Muscle of arm (tissue), 12 donors: Measurements from ENCODE around the gene FOXJ3. TPM values are rescaled to one million over a fixed set of nuclear protein-coding genes. Genes with fewer than 3 reads are reported as not detected.

ENCODE experiments used
- polyA plus RNA-seq, 12 donors: library from polyadenylated mRNA; unstranded; fragments of 120-200 nt; gene quantifications; one replicate each; pipeline ENCODE4 v1.2.1, GENCODE V29; 2013; ENCODE audit not compliant: insufficient read length in 12 of 12

FOXJ3 gene
- polyA plus RNA-seq, 12 donors: 33.6 to 69.1 (median 38.9) TPM; not detected in 1

Other genes starting within 250 kb of the FOXJ3 start
- not detected for gene GUCA2B, start 181.8 kb downstream of the FOXJ3 start, polyA plus RNA-seq
- 10 to 100 TPM in 1 of 12 donors, under 1 TPM in 1, not detected in 10; 0.61 to 33.9 TPM for gene GUCA2A, start 170.5 kb downstream of the FOXJ3 start, polyA plus RNA-seq
- 1 to 10 TPM in 5 of 12 donors, under 1 TPM in 6, not detected in 1; 0.39 to 1.2 (median 0.88) TPM for gene RIMKLA, start 45.6 kb upstream of the FOXJ3 start, polyA plus RNA-seq
- gene ZMYND12, start 120.8 kb upstream of the FOXJ3 start, polyA plus RNA-seq: 1 to 10 TPM in 3 of 12 donors, under 1 TPM in 7, not detected in 2; 0.36 to 1.3 (median 0.82) TPM
- 10 to 100 TPM in 11 of 12 donors, not detected in 1; 32.5 to 93.4 (median 42.0) TPM for gene PPCS, start 121.3 kb upstream of the FOXJ3 start, polyA plus RNA-seq
- 1 to 10 TPM in 11 of 12 donors, not detected in 1; 1.6 to 7.2 (median 2.7) TPM for gene CCDC30, start 128.1 kb upstream of the FOXJ3 start, polyA plus RNA-seq